Astrocyte of the spinal cord (primary cell): Measurements from ENCODE around the gene NUP98.
"Not testable (repeated sequence)": the region's sequence is repeated elsewhere in the genome, so short reads cannot be mapped to it uniquely, and the experiment has no call there.

Experiments
- DNase-seq: peaks from one replicate; pipeline ENCODE4 v3.0.0; 2011; ENCODE audit warnings: low read depth, low spot score
- H3K4me3 ChIP-seq: 2 replicates; pipeline ENCODE4 v1.5.1; 2011; ENCODE audit warnings: low read depth, mild to moderate bottlenecking, low read length, moderate library complexity
- in situ Hi-C: cut with HindIII; loops from 2 replicates; pipeline ENCODE4 v1.10.0; 2017; ENCODE audit warnings: low sequenced_read_pairs
- TF ChIP-seq, protein P1 (sequence below): IDR thresholded peaks from 2 replicates; pipeline ENCODE4 v1.5.1; 2012; ENCODE audit warnings: low read depth, mild to moderate bottlenecking, low read length, inconsistent platforms

The NUP98 gene

GRCh38 chr11:3645552-3645951 lies 151.8 kb downstream of the NUP98 start:
- no peak for DNase-seq
- H3K4me3 ChIP-seq, result no peak overlapping the region
- TF ChIP-seq, protein P1, sequence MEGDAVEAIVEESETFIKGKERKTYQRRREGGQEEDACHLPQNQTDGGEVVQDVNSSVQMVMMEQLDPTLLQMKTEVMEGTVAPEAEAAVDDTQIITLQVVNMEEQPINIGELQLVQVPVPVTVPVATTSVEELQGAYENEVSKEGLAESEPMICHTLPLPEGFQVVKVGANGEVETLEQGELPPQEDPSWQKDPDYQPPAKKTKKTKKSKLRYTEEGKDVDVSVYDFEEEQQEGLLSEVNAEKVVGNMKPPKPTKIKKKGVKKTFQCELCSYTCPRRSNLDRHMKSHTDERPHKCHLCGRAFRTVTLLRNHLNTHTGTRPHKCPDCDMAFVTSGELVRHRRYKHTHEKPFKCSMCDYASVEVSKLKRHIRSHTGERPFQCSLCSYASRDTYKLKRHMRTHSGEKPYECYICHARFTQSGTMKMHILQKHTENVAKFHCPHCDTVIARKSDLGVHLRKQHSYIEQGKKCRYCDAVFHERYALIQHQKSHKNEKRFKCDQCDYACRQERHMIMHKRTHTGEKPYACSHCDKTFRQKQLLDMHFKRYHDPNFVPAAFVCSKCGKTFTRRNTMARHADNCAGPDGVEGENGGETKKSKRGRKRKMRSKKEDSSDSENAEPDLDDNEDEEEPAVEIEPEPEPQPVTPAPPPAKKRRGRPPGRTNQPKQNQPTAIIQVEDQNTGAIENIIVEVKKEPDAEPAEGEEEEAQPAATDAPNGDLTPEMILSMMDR, result no peak
- in situ Hi-C loops, result no loop called here

- no peak for DNase-seq
- H3K4me3 ChIP-seq, result no peak within 1 kb of the TSS
- in situ Hi-C loops, result no loop called here
- TF ChIP-seq, protein P1, result no peak
Observed at GRCh38 chr11:3644817-3645235, 152.5 kb downstream of the NUP98 start, which contains the start of gene ART1. Gene ART1, plus strand, starts transcription at chr11:3645128. Its CDS starts 14,086 bp downstream, at chr11:3659214.

- in situ Hi-C loops, H3K4me3 ChIP-seq, DNase-seq: not testable (repeated sequence)
Observed at GRCh38 chr11:3643102-3643546, 154.2 kb downstream of the NUP98 start.

DNA sequence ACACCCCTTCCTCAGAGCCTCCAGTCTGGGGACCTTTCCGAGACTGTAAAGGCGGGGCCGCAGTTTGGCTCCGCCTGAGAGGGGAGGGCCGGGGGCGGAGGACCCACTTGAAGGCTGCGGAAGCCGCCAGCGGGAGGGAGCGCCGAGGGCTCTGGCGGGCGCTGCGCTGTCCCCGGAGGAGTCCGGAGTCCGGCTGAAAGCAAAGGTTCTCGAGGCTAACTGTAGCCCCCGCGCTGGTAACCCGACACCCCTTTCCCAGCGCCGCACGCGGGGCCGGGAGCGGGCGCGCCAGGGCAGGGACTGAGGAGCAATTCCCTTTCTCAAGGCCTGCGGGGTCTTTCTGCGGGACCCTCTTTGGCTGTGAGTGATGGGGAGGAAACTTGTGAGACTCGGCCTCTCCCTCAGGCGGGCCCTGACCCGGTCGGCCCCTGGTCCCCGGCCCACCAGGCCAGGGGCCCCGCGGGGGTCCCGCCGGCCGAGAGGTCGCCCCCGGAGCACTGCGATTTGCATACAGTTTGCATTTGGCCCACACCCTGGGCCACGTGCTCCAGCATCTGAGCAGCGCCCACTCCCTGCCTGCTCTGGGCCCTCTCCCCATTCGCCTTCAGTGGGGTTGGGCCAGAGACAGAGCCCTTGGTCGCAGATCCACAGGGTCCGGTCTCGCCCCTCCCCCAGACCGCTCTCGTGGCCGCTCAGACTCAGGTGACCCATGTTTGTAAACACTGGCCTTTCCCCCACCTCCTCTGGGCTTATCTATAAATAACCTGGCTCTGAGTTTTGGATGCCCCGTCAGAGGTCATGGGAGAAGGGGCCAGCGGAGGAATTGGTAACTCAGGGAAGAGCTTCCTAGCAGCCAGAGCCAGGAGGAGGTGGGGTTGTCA lies 155.0 kb downstream of the NUP98 start:
- DNase-seq, result peak; percentile 79
- in situ Hi-C loops, result no loop called here
- H3K4me3 ChIP-seq, result peak overlapping the region; percentile 48
- TF ChIP-seq, protein P1, result no peak

- TF ChIP-seq, protein P1, result no peak
- peak within 1 kb of the TSS; percentile 48 for H3K4me3 ChIP-seq
- in situ Hi-C loops, result no loop called here
- DNase-seq, result no peak
Observed at GRCh38 chr11:3641701-3642070, 155.7 kb downstream of the NUP98 start, which contains the start of gene ART5. Gene ART5, minus strand, starts transcription at chr11:3641992. Its CDS starts 130 bp downstream, at chr11:3641862.

- no peak overlapping the region for H3K4me3 ChIP-seq
- DNase-seq, result no peak
- in situ Hi-C loops, result no loop called here
- TF ChIP-seq, protein P1, result no peak
Observed at GRCh38 chr11:3641191-3641590, 156.2 kb downstream of the NUP98 start.

GRCh38 chr11:3639841-3640240 lies 157.5 kb downstream of the NUP98 start:
- TF ChIP-seq, protein P1, result no peak
- in situ Hi-C loops, result no loop called here
- no peak for DNase-seq
- H3K4me3 ChIP-seq, result no peak overlapping the region
